DMS153 treated with DMSO at 0.1 percent for 48 hours (cell line): ENCODE results near the gene RPS15A.
"Not testable (repeated sequence)": the region's sequence is repeated elsewhere in the genome, so short reads cannot be mapped to it uniquely, and the experiment has no call there.

ENCODE experiments used
- DNase-seq: peaks from one replicate; lab custom pipeline; 2025; ENCODE audit not compliant: unreplicated experiment; lab: John Stamatoyannopoulos, UW

RPS15A gene

GRCh38 chr16:18757960-18758660 lies 32.0 kb downstream of the RPS15A start:
- not testable (repeated sequence) for DNase-seq

GRCh38 chr16:18756639-18757038 lies 33.5 kb downstream of the RPS15A start:
- not testable (repeated sequence) for DNase-seq

GRCh38 chr16:18742870-18743269 lies 47.3 kb downstream of the RPS15A start:
- DNase-seq, result not testable (repeated sequence)

GRCh38 chr16:18740027-18740426 lies 50.1 kb downstream of the RPS15A start:
- not testable (repeated sequence) for DNase-seq

- DNase-seq, result not testable (repeated sequence)
These were observed 51.4 kb downstream of the RPS15A start for GRCh38 chr16:18738768-18739167.

GRCh38 chr16:18734279-18734678 lies 55.9 kb downstream of the RPS15A start:
- DNase-seq, result not testable (repeated sequence)
